Calu3 (cell line): ENCODE results near the gene GRSF1. TPM values are rescaled to one million over a fixed set of nuclear protein-coding genes. Genes with fewer than 3 reads are reported as not detected.

ENCODE experiments used
- BruUV-seq: library from RNA; stranded (reverse); fragments of 400-500 nt; replicated peaks from 2 replicates; lab custom pipeline; 2021; lab: Mats Ljungman, UMichigan
- CTCF ChIA-PET: fragments of 300-600 bp; sonication (Branson Sonifier 250); formaldehyde crosslinking; loops from one replicate; lab custom pipeline; 2022; ENCODE audit warnings: antibody characterized with exemption; lab: Charles Lee
- DNase-seq: peaks from one replicate; pipeline ENCODE4 v3.0.0; 2022
- H3K27ac Mint-ChIP-seq: one replicate; pipeline ENCODE4 v1.8.0; 2022; ENCODE audit warnings: mixed read lengths; ENCODE audit not compliant: unreplicated experiment
- H3K27me3 Mint-ChIP-seq: one replicate; pipeline ENCODE4 v1.8.0; 2022; ENCODE audit warnings: mixed read lengths; ENCODE audit not compliant: unreplicated experiment
- H3K36me3 Mint-ChIP-seq: one replicate; pipeline ENCODE4 v1.8.0; 2022; ENCODE audit warnings: mild to moderate bottlenecking, moderate library complexity, mixed read lengths; ENCODE audit not compliant: insufficient read depth, unreplicated experiment
- H3K4me1 Mint-ChIP-seq: one replicate; pipeline ENCODE4 v1.8.0; 2022; ENCODE audit warnings: mild to moderate bottlenecking, low read depth, mixed read lengths; ENCODE audit not compliant: unreplicated experiment
- H3K4me3 Mint-ChIP-seq: one replicate; pipeline ENCODE4 v1.8.0; 2022; ENCODE audit warnings: mild to moderate bottlenecking, low read depth, moderate library complexity, mixed read lengths; ENCODE audit not compliant: unreplicated experiment
- H3K9me3 Mint-ChIP-seq: one replicate; pipeline ENCODE4 v1.8.0; 2022; ENCODE audit warnings: low read depth, mixed read lengths; ENCODE audit not compliant: unreplicated experiment
- CTCF ChIP-seq: fragments of 200-600 bp; IDR thresholded peaks from one replicate; pipeline ENCODE4 v1.8.0; 2022; ENCODE audit warnings: antibody characterized with exemption; ENCODE audit not compliant: unreplicated experiment
- intact Hi-C: fragments of 100-400 bp; cut with micrococcal nuclease; formaldehyde crosslinking; loops from one replicate; pipeline ENCODE4 v1.10.0; 2022; ENCODE audit not compliant: unreplicated experiment
- total RNA-seq: library from RNA; stranded (reverse); gene quantifications from 2 replicates; pipeline ENCODE4 v1.2.3, GENCODE V29; 2022

Gene GRSF1
- total RNA-seq, 1 experiment from 2014 or later: 68.7 TPM

DNA sequence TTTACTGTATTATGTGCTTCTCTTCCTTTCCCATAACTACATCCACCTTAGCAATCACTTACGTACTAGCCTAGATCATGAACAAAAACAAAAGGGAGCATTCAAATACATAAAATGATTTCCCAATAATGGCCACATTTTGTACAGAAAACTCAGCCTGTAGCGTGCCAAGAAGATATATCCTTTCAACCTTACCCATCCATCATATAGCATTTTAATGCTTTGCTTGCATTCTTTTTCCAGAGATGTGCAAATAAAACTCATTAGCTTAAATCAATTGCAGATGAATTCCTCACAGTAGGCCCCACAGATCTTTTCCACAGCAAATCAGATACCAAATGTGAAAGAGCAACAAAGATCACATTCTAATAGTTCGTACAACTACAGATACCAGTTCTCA is 20.8 kb downstream of the GRSF1 start:
- no peak for DNase-seq
- CTCF ChIA-PET: no interaction called here
- no peak overlapping the region for H3K4me3 Mint-ChIP-seq
- no TSS peak for BruUV-seq
- no peaks in the 10 kb centered on the region for H3K27me3 Mint-ChIP-seq
- no peak overlapping the region for H3K27ac Mint-ChIP-seq
- H3K4me1 Mint-ChIP-seq: no peaks in the 10 kb centered on the region
- TF ChIP-seq CTCF: no peak
- intact Hi-C loops: no loop called here
- peaks cover 29% of the 10 kb centered on the region for H3K36me3 Mint-ChIP-seq
- H3K9me3 Mint-ChIP-seq: no peaks in the 10 kb centered on the region

DNA sequence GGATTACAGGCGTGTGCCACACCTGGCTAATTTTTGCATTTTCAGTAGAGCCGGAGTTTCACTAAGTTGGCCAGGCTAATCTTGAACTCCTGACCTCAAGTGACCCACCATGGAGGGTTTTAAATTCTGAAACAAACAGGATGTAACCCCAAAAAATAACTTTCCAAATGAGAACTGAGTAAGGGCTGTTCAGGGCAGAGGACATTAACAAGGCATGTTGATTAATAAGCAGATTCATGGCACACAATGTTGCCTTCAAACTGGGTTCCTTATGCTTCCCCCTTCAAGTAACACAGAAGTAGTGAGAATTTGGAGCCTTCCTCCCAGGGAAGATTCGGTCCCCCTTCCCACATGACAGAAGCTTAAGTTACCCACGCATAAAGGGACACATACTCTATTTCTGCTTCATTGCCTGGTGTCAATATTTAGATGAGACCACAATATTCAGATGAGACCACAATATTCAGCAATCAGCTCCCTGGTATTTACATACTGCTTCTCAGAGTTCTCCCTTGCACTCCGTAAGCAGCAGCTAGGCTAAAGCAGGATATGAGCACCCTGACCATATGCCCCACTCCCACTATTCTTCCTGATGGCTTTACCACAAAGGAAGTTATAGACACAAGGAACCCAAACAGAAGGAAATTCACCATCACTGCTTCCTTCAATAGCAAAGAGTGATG is 21.4 kb downstream of the GRSF1 start:
- Mint-ChIP-seq H3K27ac (no peak overlapping the region), H3K4me1 (no peaks in the 10 kb centered on the region), H3K36me3 (peaks cover 28% of the 10 kb centered on the region), H3K27me3 (no peaks in the 10 kb centered on the region), H3K4me3 (no peak overlapping the region), H3K9me3 (no peaks in the 10 kb centered on the region)
- CTCF ChIA-PET: no interaction called here
- no TSS peak for BruUV-seq
- no peak for TF ChIP-seq CTCF
- intact Hi-C loops: no loop called here
- no peak for DNase-seq

DNA sequence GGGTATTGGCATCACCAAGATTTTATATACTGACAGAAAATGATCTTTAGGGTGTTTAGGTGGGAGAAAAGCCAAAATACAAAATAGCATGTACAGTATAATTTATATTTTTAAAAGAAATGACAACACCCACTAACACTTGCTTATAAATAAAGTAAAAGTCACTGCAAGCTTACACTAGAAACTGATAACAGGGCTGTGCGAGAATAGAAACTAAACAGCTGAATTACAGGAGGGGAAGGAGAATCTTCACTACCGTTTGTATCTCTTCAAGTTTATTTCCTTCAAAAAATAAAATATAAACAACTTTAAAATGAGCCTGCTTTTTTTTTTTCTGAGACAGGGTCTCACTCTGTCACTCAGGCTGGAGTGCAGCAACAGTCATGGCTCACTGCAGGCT is 22.8 kb downstream of the GRSF1 start:
- Mint-ChIP-seq H3K9me3 (no peaks in the 10 kb centered on the region), H3K27ac (no peak overlapping the region), H3K4me3 (no peak overlapping the region), H3K4me1 (no peaks in the 10 kb centered on the region), H3K27me3 (no peaks in the 10 kb centered on the region), H3K36me3 (peaks cover 18% of the 10 kb centered on the region)
- BruUV-seq: no TSS peak
- TF ChIP-seq CTCF: no peak
- DNase-seq: no peak
- CTCF ChIA-PET: no interaction called here
- intact Hi-C loops: no loop called here

- no peak for DNase-seq
- intact Hi-C loops: no loop called here
- no peak for TF ChIP-seq CTCF
- no peak overlapping the region for H3K27ac Mint-ChIP-seq
- BruUV-seq: no TSS peak
- H3K4me1 Mint-ChIP-seq: no peaks in the 10 kb centered on the region
- H3K27me3 Mint-ChIP-seq: no peaks in the 10 kb centered on the region
- no peak overlapping the region for H3K4me3 Mint-ChIP-seq
- peaks cover 18% of the 10 kb centered on the region for H3K36me3 Mint-ChIP-seq
- CTCF ChIA-PET: no interaction called here
- no peaks in the 10 kb centered on the region for H3K9me3 Mint-ChIP-seq
Measured at GRCh38 chr4:70815370-70815769, 24.3 kb downstream of the GRSF1 start.
